ENCODE measurements around the gene MFSD2B.
"Not testable (repeated sequence)": the region's sequence is repeated elsewhere in the genome, so short reads cannot be mapped to it uniquely, and the experiment has no call there.

MFSD2B gene

GRCh38 chr2:24018241-24018640 is 8.4 kb downstream of the MFSD2B start:
- in situ Hi-C loops (cut with HindIII; ENCODE audit: low sequenced_read_pairs), result no loop called here

DNA sequence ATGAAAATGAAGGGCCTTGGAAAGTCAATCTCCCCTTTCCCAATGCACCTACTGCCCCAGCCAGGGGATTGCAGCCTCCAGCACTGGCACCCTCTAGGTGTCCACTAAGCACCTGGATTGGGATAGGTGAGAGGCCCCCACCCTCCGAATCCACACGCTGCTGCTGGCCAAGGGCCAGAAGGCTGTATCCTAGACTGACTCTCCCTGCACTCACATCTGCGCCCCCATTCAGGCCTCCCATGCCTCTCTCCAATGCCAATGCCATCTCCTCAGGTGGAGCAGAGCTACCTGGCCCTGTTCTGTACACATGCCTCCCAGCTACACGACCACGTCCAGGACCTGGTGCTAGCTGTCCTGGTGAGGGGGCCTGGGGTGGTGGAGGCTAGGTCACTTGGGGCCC is 9.8 kb downstream of the MFSD2B start:
- in situ Hi-C loops (cut with HindIII; ENCODE audit: low sequenced_read_pairs), result no loop called here

DNA sequence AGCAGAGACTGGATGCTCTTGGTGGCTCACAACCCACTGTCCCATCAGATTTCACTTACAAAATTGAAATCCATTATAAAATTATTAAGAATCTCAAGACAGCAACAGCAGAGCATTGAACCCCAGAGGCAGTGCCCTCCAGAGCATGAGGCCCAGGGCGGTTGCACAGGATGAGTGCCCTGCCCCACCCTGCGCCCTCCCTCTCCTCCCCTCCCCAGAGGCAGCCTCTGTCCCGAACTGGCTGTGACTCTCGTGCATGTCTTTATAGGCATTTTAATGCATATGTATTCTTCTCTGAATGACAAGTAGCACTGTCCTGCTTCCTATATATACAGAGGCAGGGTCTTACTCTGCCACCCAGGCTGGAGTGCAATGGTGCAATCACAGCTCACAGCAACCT is 10.4 kb downstream of the MFSD2B start:
- in situ Hi-C loops (cut with HindIII; ENCODE audit: low sequenced_read_pairs), result no loop called here

DNA sequence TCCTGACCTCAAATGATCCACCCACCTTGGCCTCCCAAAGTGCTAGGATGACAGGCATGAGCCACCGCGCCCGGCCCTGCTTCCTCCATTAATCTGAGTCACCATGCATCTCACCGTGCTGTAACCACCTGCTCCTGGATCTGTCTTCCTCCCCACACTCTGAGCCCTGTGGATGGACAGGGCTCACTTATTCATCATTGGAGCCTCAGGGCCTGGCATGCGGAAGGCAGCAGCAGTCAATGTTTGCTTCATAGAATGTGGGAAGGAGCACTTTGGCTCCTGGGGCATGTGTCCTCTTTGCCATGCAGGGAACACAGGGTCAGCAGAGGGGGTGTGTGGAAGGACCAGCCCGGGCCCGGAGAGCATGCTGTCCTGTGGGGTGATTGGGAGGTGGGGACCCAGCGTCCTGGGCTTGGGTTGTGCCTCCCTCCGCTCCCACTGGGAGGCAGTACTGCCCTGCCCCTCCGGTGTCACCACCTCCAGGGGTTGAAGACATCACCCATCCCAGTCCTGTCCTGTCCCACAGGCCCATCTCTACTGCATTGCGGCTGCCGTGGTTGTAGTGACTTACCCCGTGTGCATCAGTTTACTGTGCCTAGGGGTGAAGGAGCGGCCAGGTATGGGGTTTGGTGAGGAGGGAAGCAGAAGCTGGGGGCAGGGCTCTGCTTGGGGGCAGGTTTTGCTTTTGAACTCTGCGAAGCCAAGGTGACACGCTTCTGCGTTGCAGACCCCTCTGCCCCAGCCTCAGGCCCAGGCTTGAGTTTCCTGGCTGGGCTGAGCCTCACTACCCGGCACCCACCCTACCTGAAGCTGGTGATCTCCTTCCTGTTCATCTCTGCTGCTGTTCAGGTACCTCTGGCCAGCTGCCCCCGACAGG is 11.5 kb downstream of the MFSD2B start:
- in situ Hi-C loops (cut with HindIII; ENCODE audit: low sequenced_read_pairs), result no loop called here

- in situ Hi-C loops (cut with HindIII; ENCODE audit: low sequenced_read_pairs), result no loop called here
Observed at GRCh38 chr2:24022324-24022974, 12.6 kb downstream of the MFSD2B start.

- in situ Hi-C loops (cut with HindIII; ENCODE audit: low sequenced_read_pairs), result no loop called here
Observed at GRCh38 chr2:24022975-24023575, 13.2 kb downstream of the MFSD2B start.

GRCh38 chr2:24024018-24024417 is 14.1 kb downstream of the MFSD2B start:
- in situ Hi-C loops (cut with HindIII; ENCODE audit: low sequenced_read_pairs), result no loop called here

DNA sequence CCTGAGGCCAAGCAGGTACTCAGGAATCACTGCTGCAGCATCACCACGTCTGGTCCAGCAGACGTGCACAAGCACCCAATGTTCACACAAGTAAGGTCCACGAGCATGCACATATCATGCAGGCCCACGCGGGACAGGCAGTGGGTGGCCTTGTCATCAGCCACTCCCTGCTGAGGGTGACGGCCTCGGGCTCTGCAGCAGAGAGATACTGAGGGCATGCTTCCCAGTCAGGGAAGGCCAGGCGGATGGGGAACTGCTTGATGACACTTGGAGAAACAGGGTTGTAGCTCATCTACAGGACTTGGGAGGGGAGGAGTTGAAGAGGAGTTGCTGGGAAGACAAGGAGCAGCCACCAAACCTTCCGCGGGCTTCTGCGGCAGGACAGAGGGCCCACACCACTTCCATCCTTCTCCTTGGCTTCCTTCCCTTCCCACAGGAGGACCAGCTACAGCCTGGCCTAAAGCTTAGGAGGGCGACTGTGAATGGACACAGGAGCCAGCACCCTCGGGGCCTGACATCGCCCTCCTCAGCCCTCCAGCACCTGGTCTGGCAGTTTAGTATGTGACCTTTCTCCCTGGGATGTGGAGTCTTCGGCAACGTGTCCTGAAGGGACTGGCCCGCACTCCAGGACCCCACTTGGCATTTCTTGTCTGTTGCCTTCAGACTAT is 15.2 kb downstream of the MFSD2B start:
- in situ Hi-C loops (cut with HindIII; ENCODE audit: low sequenced_read_pairs), result no loop called here

DNA sequence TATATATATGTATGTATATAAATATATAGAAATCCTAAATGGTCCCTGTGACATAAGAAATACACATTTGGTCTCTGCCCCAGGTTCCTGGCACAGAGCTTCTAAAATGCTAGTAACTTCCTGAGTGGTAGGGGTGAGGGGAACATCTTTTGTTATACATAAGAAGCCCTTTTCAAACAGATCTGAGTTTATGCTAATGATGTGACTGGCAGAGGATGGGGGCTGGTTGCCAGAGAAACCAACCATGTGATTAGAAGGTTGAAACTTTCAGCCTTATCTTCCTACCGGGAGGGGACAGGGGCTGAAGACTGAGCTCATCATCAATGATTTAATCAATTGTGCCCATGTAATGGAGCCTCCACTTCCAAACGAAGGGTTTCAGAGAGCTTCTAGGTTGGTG is 16.3 kb downstream of the MFSD2B start:
- in situ Hi-C loops (cut with HindIII; ENCODE audit: low sequenced_read_pairs), result no loop called here

GRCh38 chr2:24038786-24039499 is 29.1 kb downstream of the MFSD2B start:
- in situ Hi-C loops (cut with HindIII; ENCODE audit: low sequenced_read_pairs), result no loop called here

- in situ Hi-C loops (cut with HindIII; ENCODE audit: low sequenced_read_pairs), result no loop called here
Observed at GRCh38 chr2:24040511-24040910, 30.6 kb downstream of the MFSD2B start.

DNA sequence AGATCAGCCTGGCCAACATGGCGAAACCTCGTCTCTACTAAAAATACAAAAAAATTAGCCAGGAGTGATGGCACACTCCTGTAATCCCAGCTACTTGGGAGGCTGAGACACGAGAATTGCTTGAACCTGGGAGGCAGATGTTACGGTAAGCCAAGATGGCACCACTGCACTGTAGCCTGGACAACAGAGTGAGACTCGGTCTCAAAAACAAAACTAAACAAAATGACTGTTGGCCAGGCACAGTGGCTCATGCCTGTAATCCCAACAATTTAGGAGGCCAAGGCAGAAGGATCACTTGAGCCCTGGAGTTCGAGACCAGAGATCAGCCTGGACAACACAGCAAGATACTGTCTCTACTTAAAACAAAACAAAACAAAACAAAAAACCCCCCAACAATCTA is 33.2 kb downstream of the MFSD2B start:
- in situ Hi-C loops (cut with HindIII; ENCODE audit: low sequenced_read_pairs), result not testable (repeated sequence)

- in situ Hi-C loops (cut with HindIII; ENCODE audit: low sequenced_read_pairs), result no loop called here
Observed at GRCh38 chr2:24045511-24046508, 35.9 kb downstream of the MFSD2B start.

GRCh38 chr2:24046599-24046929 is 36.7 kb downstream of the MFSD2B start:
- in situ Hi-C loops (cut with HindIII; ENCODE audit: low sequenced_read_pairs), result no loop called here

GRCh38 chr2:24046930-24047702 is 37.2 kb downstream of the MFSD2B start, which contains the start of gene WDCP:
WDCP (minus strand) TSS chr2:24047391; CDS start chr2:24039494, 7,897 bp downstream.
- in situ Hi-C loops (cut with HindIII; ENCODE audit: low sequenced_read_pairs), result no loop called here

GRCh38 chr2:24047703-24048033 is 37.8 kb downstream of the MFSD2B start:
- in situ Hi-C loops (cut with HindIII; ENCODE audit: low sequenced_read_pairs), result no loop called here

- in situ Hi-C loops (cut with HindIII; ENCODE audit: low sequenced_read_pairs), result no loop called here
Observed at GRCh38 chr2:24048769-24049484, 39.0 kb downstream of the MFSD2B start.

GRCh38 chr2:24049485-24050021 is 39.7 kb downstream of the MFSD2B start, which contains the start of gene FKBP1B:
FKBP1B (plus strand) TSS chr2:24049741; CDS start chr2:24049850, 109 bp downstream.
- in situ Hi-C loops (cut with HindIII; ENCODE audit: low sequenced_read_pairs), result no loop called here
